ENCODE measurements around the gene NNMT. TPM values are rescaled to one million over a fixed set of nuclear protein-coding genes. Genes with fewer than 3 reads are reported as not detected.

The NNMT gene
- polyA plus RNA-seq, 1 experiment: 188 TPM

DNA sequence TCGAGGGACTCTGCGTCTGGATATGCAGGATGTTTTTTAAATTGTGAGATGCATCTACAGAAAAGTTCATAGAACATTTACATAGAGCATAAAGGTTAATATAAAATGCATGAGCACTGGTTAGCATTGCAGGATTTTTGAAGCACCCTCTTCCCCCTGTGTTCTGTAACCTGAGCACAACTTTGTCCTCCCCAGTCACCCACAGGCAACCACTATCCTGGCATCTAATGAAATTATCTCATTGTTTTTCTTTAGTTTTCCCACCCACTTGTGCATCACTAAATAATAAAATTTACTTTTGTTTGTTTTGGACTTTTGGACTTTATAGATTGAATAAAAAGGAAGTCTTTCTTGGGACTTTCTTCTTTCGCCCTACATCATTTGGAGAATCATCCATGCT, 10.0 kb upstream of the NNMT start:
- Histone ChIP-seq H3K27ac (ENCODE audit: low read depth, low read length) (no peak overlapping the region), H3K27me3 (ENCODE audit: control insufficient read depth, insufficient read depth, low read length) (no peaks in the 10 kb centered on the region), H3K4me3 (ENCODE audit: low read depth, low read length) (no peak overlapping the region), H3K9me3 (ENCODE audit: control insufficient read depth, insufficient read depth, low read length) (no peaks in the 10 kb centered on the region)
- TF ChIP-seq, protein P1, sequence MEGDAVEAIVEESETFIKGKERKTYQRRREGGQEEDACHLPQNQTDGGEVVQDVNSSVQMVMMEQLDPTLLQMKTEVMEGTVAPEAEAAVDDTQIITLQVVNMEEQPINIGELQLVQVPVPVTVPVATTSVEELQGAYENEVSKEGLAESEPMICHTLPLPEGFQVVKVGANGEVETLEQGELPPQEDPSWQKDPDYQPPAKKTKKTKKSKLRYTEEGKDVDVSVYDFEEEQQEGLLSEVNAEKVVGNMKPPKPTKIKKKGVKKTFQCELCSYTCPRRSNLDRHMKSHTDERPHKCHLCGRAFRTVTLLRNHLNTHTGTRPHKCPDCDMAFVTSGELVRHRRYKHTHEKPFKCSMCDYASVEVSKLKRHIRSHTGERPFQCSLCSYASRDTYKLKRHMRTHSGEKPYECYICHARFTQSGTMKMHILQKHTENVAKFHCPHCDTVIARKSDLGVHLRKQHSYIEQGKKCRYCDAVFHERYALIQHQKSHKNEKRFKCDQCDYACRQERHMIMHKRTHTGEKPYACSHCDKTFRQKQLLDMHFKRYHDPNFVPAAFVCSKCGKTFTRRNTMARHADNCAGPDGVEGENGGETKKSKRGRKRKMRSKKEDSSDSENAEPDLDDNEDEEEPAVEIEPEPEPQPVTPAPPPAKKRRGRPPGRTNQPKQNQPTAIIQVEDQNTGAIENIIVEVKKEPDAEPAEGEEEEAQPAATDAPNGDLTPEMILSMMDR (IDR thresholded peaks at IDR 0.05; ENCODE audit: low read depth, low read length): no peak
- POLR2A ChIA-PET: no interaction called here
- DNase-seq (ENCODE audit: low read depth, low spot score): no peak
- CTCF ChIA-PET: no interaction called here

DNA sequence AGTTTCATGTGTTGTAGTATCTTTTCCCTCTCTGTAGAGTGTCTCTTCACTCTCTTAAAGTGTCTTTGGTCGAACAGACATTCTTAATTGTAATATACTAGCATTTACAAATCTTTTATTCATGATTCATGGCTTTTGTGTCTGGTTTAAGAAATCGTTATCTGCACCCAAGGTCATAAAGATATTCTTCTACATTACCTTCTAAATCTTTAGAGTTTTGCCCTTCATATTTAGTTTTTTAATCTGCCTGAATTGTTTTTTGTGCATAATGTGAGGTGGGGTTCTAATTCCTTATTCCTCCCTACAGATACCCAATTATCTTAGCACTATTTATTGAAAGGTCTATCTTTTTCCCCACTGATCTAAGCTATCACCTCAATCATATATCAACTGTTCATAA, 9.0 kb upstream of the NNMT start:
- DNase-seq (ENCODE audit: low read depth, low spot score): no peak
- Histone ChIP-seq H3K9me3 (ENCODE audit: control insufficient read depth, insufficient read depth, low read length) (no peaks in the 10 kb centered on the region), H3K27ac (ENCODE audit: low read depth, low read length) (no peak overlapping the region), H3K4me3 (ENCODE audit: low read depth, low read length) (no peak overlapping the region), H3K27me3 (ENCODE audit: control insufficient read depth, insufficient read depth, low read length) (no peaks in the 10 kb centered on the region)
- ChIA-PET POLR2A (no interaction called here), CTCF (interaction anchor here (0.9 to 1.8 kb wide), 4 partner anchors 21 to 60 kb away, joined by 3 to 5 read pairs (median 4); no protein-coding TSS in a partner anchor)
- TF ChIP-seq, protein P1 (IDR thresholded peaks at IDR 0.05; ENCODE audit: low read depth, low read length): no peak

DNA sequence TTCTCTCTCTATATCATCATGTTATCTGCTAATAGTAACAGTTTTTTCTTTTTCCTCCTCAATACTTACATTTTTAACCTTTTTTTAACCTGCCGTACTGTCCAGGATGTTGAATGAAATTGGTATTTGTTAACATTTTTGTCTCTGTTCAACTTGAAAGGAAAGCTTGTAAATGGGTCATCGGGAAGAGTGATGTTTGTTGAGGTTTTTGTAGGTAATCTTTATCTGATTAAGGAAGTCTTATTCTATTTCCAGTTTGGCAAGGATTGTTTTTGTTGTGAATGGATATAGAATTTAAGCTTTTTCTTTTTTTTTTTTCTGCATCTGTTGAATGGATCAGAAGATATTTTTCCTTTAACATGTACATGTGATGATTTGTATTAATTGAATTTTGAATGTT, 8.1 kb upstream of the NNMT start:
- TF ChIP-seq, protein P1 (IDR thresholded peaks at IDR 0.05; ENCODE audit: low read depth, low read length): no peak
- Histone ChIP-seq H3K9me3 (ENCODE audit: control insufficient read depth, insufficient read depth, low read length) (no peaks in the 10 kb centered on the region), H3K27me3 (ENCODE audit: control insufficient read depth, insufficient read depth, low read length) (no peaks in the 10 kb centered on the region), H3K27ac (ENCODE audit: low read depth, low read length) (no peak overlapping the region), H3K4me3 (ENCODE audit: low read depth, low read length) (no peak overlapping the region)
- DNase-seq (ENCODE audit: low read depth, low spot score): no peak
- ChIA-PET POLR2A (no interaction called here), CTCF (interaction anchor here (0.8 to 1.8 kb wide), 4 partner anchors 20 to 393 kb away, joined by 3 to 7 read pairs (median 5); no protein-coding TSS in a partner anchor)

DNA sequence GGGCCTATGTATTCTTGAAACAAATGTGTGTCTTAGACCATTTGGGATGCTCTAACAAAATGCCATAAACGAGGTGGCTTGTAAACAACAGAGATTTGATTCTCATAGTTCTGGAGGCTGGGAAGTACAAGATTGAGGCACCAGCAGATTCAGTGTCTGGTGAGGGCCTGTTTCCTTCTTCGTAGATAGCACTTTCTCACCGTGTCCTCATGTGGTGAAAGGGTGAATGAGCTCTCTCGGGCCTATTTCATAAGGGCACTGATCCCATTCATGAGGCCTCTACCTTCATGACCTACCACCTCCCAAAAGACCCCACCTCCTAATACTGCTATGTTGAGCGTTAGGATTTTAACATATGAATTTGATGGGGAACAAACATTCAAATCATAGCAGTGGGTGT, 6.4 kb upstream of the NNMT start:
- Histone ChIP-seq H3K9me3 (ENCODE audit: control insufficient read depth, insufficient read depth, low read length) (no peaks in the 10 kb centered on the region), H3K4me3 (ENCODE audit: low read depth, low read length) (no peak overlapping the region), H3K27me3 (ENCODE audit: control insufficient read depth, insufficient read depth, low read length) (no peaks in the 10 kb centered on the region), H3K27ac (ENCODE audit: low read depth, low read length) (no peak overlapping the region)
- ChIA-PET CTCF (interaction anchor here (0.8 to 5.2 kb wide), 5 partner anchors 9 to 51 kb away, joined by 3 to 37 read pairs (median 4); no protein-coding TSS in a partner anchor), POLR2A (no interaction called here)
- TF ChIP-seq, protein P1 (IDR thresholded peaks at IDR 0.05; ENCODE audit: low read depth, low read length): no peak
- no peak for DNase-seq (ENCODE audit: low read depth, low spot score)

DNA sequence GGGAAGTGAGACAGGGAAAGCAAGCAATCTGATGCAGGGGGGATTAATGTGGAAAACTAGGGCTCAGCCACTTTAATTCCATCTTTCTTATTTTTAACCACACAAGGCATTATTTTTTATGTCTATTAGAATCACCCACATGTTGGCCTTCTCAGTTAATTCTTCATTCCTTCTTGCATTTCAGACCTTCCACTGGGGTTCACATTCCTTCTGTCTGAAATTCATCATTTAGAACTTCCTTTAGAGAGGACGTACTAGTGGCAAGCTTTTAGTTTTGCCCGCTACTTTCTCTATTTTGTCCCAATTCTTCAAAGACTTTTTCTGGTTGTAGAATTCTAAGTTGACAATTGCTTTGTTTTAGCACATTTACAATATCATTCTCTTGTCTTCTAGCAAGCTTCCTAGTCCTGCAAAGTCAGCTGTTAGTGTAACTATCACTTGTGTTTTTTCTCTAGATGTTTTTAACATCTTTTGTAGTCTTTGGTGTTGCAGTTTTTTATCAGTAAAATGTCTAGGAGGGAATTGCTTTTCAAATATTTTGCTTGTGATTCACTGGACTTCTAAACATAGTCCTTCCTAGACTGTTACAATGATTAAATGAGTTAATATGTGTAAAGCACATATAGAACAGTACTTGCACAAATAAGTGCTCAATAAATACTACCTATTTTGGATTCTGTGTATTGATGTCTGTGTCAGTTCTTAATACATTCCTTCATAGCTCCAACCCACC, 5.5 kb upstream of the NNMT start:
- DNase-seq (ENCODE audit: low read depth, low spot score): no peak
- no peak overlapping the region for H3K27ac ChIP-seq (ENCODE audit: low read depth, low read length)
- ChIA-PET CTCF (interaction anchor here (0.5 to 5.2 kb wide), 5 partner anchors 10 to 72 kb away, joined by 3 to 37 read pairs (median 4); no protein-coding TSS in a partner anchor), POLR2A (no interaction called here)
- no peaks in the 10 kb centered on the region for H3K27me3 ChIP-seq (ENCODE audit: control insufficient read depth, insufficient read depth, low read length)
- no peak overlapping the region for H3K4me3 ChIP-seq (ENCODE audit: low read depth, low read length)
- no peaks in the 10 kb centered on the region for H3K9me3 ChIP-seq (ENCODE audit: control insufficient read depth, insufficient read depth, low read length)
- TF ChIP-seq, protein P1 (IDR thresholded peaks at IDR 0.05; ENCODE audit: low read depth, low read length): no peak

Measured in AG04450 (cell line).